Gastroesophageal sphincter (tissue), 3 donors: ENCODE data around the gene OS9.

Experiments
- POLR2AphosphoS5 ChIP-seq: sonication (generic); formaldehyde crosslinking; IDR thresholded peaks from one replicate; pipeline ENCODE4 v1.6.1; 2017; ENCODE audit warnings: antibody characterized with exemption
- TF ChIP-seq, protein P1 (sequence below), 4 experiments: fragments of 200-600 bp in 2 of 4; fragments of 450-650 bp in 2 of 4; sonication (generic) in 1 of 4; IDR thresholded peaks; one replicate each; pipeline ENCODE4 v1.5.1; 2017 to 2019; ENCODE audit warnings: antibody characterized with exemption in 4 of 4, mild to moderate bottlenecking in 2 of 4, moderate library complexity in 2 of 4

DNA sequence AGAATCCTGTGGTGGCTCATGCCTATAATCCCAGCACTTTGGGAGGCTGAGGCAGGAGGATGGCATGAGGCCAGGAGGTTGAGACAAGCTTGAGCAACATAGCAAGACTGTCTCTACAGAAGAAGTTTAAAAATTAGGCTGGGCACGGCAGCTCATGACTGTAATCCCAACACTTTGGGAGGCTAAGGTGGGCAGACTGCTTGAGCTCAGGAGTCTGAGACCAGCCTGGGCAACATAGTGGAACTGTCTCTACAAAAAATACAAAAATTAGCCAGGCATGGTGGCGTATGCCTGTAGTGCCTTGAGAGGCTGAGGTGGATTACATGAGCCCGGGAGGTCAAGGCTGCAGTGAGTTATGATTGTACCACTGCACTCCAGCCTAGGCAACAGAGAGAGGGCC is 73.9 kb downstream of the OS9 start:
- TF ChIP-seq, protein P1, sequence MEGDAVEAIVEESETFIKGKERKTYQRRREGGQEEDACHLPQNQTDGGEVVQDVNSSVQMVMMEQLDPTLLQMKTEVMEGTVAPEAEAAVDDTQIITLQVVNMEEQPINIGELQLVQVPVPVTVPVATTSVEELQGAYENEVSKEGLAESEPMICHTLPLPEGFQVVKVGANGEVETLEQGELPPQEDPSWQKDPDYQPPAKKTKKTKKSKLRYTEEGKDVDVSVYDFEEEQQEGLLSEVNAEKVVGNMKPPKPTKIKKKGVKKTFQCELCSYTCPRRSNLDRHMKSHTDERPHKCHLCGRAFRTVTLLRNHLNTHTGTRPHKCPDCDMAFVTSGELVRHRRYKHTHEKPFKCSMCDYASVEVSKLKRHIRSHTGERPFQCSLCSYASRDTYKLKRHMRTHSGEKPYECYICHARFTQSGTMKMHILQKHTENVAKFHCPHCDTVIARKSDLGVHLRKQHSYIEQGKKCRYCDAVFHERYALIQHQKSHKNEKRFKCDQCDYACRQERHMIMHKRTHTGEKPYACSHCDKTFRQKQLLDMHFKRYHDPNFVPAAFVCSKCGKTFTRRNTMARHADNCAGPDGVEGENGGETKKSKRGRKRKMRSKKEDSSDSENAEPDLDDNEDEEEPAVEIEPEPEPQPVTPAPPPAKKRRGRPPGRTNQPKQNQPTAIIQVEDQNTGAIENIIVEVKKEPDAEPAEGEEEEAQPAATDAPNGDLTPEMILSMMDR (IDR thresholded peaks at IDR 0.05) = no peak
- TF ChIP-seq POLR2AphosphoS5 = no peak
